Liver (tissue), 9 donors: ENCODE results near the gene HSPG2. TPM values are rescaled to one million over a fixed set of nuclear protein-coding genes. Genes with fewer than 3 reads are reported as not detected.

Source experiments
- DNase-seq: peaks from one replicate; pipeline ENCODE4 v3.0.0-alpha.2; 2017; ENCODE audit warnings: low spot score
- H3K27ac ChIP-seq, 2 donors: one replicate each; pipeline ENCODE4 v1.7.0; 2013; ENCODE audit warnings: inconsistent platforms in 2 of 2, low read length in 2 of 2, control low read depth in 1 of 2, low read depth in 1 of 2, mild to moderate bottlenecking in 1 of 2
- H3K27me3 ChIP-seq, 4 donors: one replicate each; pipeline versions ENCODE4 v1.6.1 to v1.7.0; 2013; ENCODE audit warnings: low read length in 3 of 4, inconsistent platforms in 1 of 4, mild to moderate bottlenecking in 1 of 4, moderate library complexity in 1 of 4; ENCODE audit not compliant: control insufficient read depth in 4 of 4, insufficient read depth in 4 of 4
- H3K36me3 ChIP-seq, 4 donors: one replicate each; pipeline versions ENCODE4 v1.6.1 to v1.7.0; 2013; ENCODE audit warnings: low read length in 3 of 4, mild to moderate bottlenecking in 3 of 4, low read depth in 1 of 4, moderate library complexity in 1 of 4; ENCODE audit not compliant: control insufficient read depth in 4 of 4, insufficient read depth in 3 of 4
- H3K4me1 ChIP-seq, 4 donors: one replicate each; pipeline versions ENCODE4 v1.6.1 to v1.7.0; 2013; ENCODE audit warnings: low read length in 3 of 4, mild to moderate bottlenecking in 3 of 4, moderate library complexity in 1 of 4; ENCODE audit not compliant: control insufficient read depth in 4 of 4, insufficient read depth in 4 of 4
- H3K4me3 ChIP-seq, 3 donors: one replicate each; pipeline versions ENCODE4 v1.6.1 to v1.7.0; 2013; ENCODE audit warnings: low read length in 3 of 3, control low read depth in 1 of 3, low read depth in 1 of 3, mild to moderate bottlenecking in 1 of 3
- H3K9ac ChIP-seq, 2 donors: one replicate each; pipeline ENCODE4 v1.7.0; 2013; ENCODE audit warnings: low read length in 2 of 2, mild to moderate bottlenecking in 2 of 2, moderate library complexity in 2 of 2, control low read depth in 1 of 2, low read depth in 1 of 2
- H3K9me3 ChIP-seq, 4 donors: one replicate each; pipeline versions ENCODE4 v1.6.1 to v1.7.0; 2013; ENCODE audit warnings: low read length in 3 of 4; ENCODE audit not compliant: control insufficient read depth in 4 of 4
- CTCF ChIP-seq: fragments of 150-350 bp; IDR thresholded peaks from 2 replicates; pipeline ENCODE4 v1.5.1; 2017; ENCODE audit warnings: improper control_type of control experiment, low read depth, low read length; ENCODE audit not compliant: missing input control
- EGR1 ChIP-seq, 2 donors: IDR thresholded peaks; 2 replicates each; pipeline ENCODE4 v1.6.1; 2016 to 2018; ENCODE audit warnings: antibody characterized with exemption in 2 of 2, low read depth in 2 of 2
- GABPA ChIP-seq, 2 donors: IDR thresholded peaks in 1 of 2; conservative IDR thresholded peaks in 1 of 2; 2 replicates each; pipeline ENCODE4 v1.6.1; 2016; ENCODE audit warnings: antibody characterized with exemption in 2 of 2, mild to moderate bottlenecking in 1 of 2, moderate library complexity in 1 of 2
- HNF4A ChIP-seq, 2 donors: conservative IDR thresholded peaks; 2 replicates each; pipeline ENCODE4 v1.6.1; 2016; ENCODE audit warnings: antibody characterized with exemption in 2 of 2, mild to moderate bottlenecking in 2 of 2
- HNF4G ChIP-seq: IDR thresholded peaks from 2 replicates; pipeline ENCODE4 v1.6.1; 2016; ENCODE audit warnings: antibody characterized with exemption
- NR2F2 ChIP-seq: IDR thresholded peaks from 2 replicates; pipeline ENCODE4 v1.6.1; 2016; ENCODE audit warnings: antibody characterized with exemption
- RAD21 ChIP-seq, 2 donors: IDR thresholded peaks; 2 replicates each; pipeline ENCODE4 v1.6.1; 2016; ENCODE audit warnings: antibody characterized with exemption in 2 of 2, mild to moderate bottlenecking in 2 of 2
- REST ChIP-seq: IDR thresholded peaks from 2 replicates; pipeline ENCODE4 v1.6.1; 2016; ENCODE audit warnings: antibody characterized with exemption, mild to moderate bottlenecking
- RXRA ChIP-seq, 2 donors: IDR thresholded peaks; 2 replicates each; pipeline ENCODE4 v1.6.1; 2017 to 2018; ENCODE audit warnings: antibody characterized with exemption in 2 of 2, mild to moderate bottlenecking in 1 of 2
- SP1 ChIP-seq: IDR thresholded peaks from 2 replicates; pipeline ENCODE4 v1.6.1; 2018; ENCODE audit warnings: antibody characterized with exemption, mild to moderate bottlenecking
- TAF1 ChIP-seq: conservative IDR thresholded peaks from 2 replicates; pipeline ENCODE4 v1.6.1; 2016; ENCODE audit warnings: antibody characterized with exemption, mild to moderate bottlenecking
- YY1 ChIP-seq: IDR thresholded peaks from 2 replicates; pipeline ENCODE4 v1.6.1; 2016; ENCODE audit warnings: antibody characterized with exemption, mild to moderate bottlenecking
- ZBTB33 ChIP-seq: IDR thresholded peaks from 2 replicates; pipeline ENCODE4 v1.6.1; 2016; ENCODE audit warnings: antibody characterized with exemption
- WGBS: extraction: QIAGEN DNeasy Blood & Tissue Kit; methylation state at CpG from one replicate; pipeline ENCODE4 v1.1.7; 2013; 5-methylcytosine and 5-hydroxymethylcytosine counted together
- polyA plus RNA-seq, 2 donors: library from polyadenylated mRNA; stranded (reverse) in 1 of 2; unstranded in 1 of 2; fragments of 200-250 nt in 1 of 2; fragments of >200 nt in 1 of 2; fragmentation: Nextera tagmentation in 1 of 2; extraction: Ambion mirVana in 1 of 2; gene quantifications; one replicate each; pipeline versions ENCODE4 v1.2.1 to v1.2.3, GENCODE V29; 2013 to 2015
- total RNA-seq, 2 donors: library from RNA; depleted of rRNA; stranded (reverse); fragments of >200 nt; gene quantifications; one replicate each; pipeline ENCODE4 v1.2.3, GENCODE V29; 2014
- donor health status: healthy.
- donor health status: healthy.
- donor health status: healthy.
- donor health status: healthy.
- donor health status: healthy.

The HSPG2 gene
- total and polyA plus RNA-seq, 4 donors: 5.6 to 43.9 (median 23.9) TPM

GRCh38 chr1:21904454-21904703 lies 32.7 kb downstream of the HSPG2 start:
- WGBS: 77% methylated on average over 6 of the region's 6 CpGs
- Histone ChIP-seq H3K4me1 (peaks cover 0 to 14% (median 8%) of the 10 kb centered on the region in 4 donors), H3K4me3 (no peak overlapping the region), H3K9me3 (no peaks in the 10 kb centered on the region), H3K9ac (no peak overlapping the region), H3K27ac (peak overlapping the region in 1 of 2 donors; percentile 59), H3K36me3 (no peaks in the 10 kb centered on the region), H3K27me3 (no peaks in the 10 kb centered on the region)
- no peak for TF ChIP-seq HNF4G
- no peak for TF ChIP-seq RAD21 (IDR thresholded peaks at IDR 0.05)
- TF ChIP-seq RXRA (IDR thresholded peaks at IDR 0.05): no peak
- TF ChIP-seq NR2F2: no peak
- TF ChIP-seq YY1: no peak
- TF ChIP-seq REST: no peak
- no peak for TF ChIP-seq EGR1 (IDR thresholded peaks at IDR 0.05; ENCODE audit: low read depth in 2 of 2)
- DNase-seq: no peak

- TF ChIP-seq HNF4A (conservative IDR thresholded peaks at IDR 0.05): no peak
- TF ChIP-seq TAF1: no peak
- no peak for TF ChIP-seq RXRA (IDR thresholded peaks at IDR 0.05)
- TF ChIP-seq CTCF: no peak
- TF ChIP-seq ZBTB33: no peak
- no peak for TF ChIP-seq GABPA (IDR thresholded peaks at IDR 0.05 in 1 of 2, conservative IDR thresholded peaks at IDR 0.05 in 1 of 2)
- no peak for TF ChIP-seq RAD21 (IDR thresholded peaks at IDR 0.05)
- TF ChIP-seq YY1: no peak
- no peak for TF ChIP-seq SP1
- no peak for TF ChIP-seq REST
- H3K4me1 ChIP-seq: peaks cover 0 to 19% (median 8%) of the 10 kb centered on the region in 4 donors
- no peaks in the 10 kb centered on the region for H3K9me3 ChIP-seq
- peak overlapping the region in 1 of 2 donors; percentile 59 for H3K27ac ChIP-seq
- no peak overlapping the region for H3K9ac ChIP-seq
- DNase-seq: no peak
- no peaks in the 10 kb centered on the region for H3K27me3 ChIP-seq
- WGBS: 84% methylated on average over 26 of the region's 26 CpGs
- H3K36me3 ChIP-seq: no peaks in the 10 kb centered on the region
- no peak overlapping the region for H3K4me3 ChIP-seq
These were observed 33.3 kb downstream of the HSPG2 start for GRCh38 chr1:21903638-21904453.
